ENCODE measurements around the gene RAB3GAP1.

The RAB3GAP1 gene

GRCh38 chr2:135142323-135142722, 90.2 kb downstream of the RAB3GAP1 start:
- H3K4me1 ChIP-seq (ENCODE audit: control insufficient read depth, insufficient read depth, low read length), result no peaks in the 10 kb centered on the region
- H3K4me3 ChIP-seq (ENCODE audit: low read length in 2 of 2), result no peak overlapping the region
- no peak overlapping the region for H3K27ac ChIP-seq (ENCODE audit: low read length)
- H3K9me3 ChIP-seq (ENCODE audit: control insufficient read depth in 2 of 2, low read length in 2 of 2), result peaks cover 0 to 4% of the 10 kb centered on the region in 2 donors
- H3K27me3 ChIP-seq (ENCODE audit: control insufficient read depth in 1 of 2, insufficient read depth in 2 of 2, low read length in 2 of 2), result no peaks in the 10 kb centered on the region
- H3K9ac ChIP-seq (ENCODE audit: low read length in 2 of 2), result no peak overlapping the region
- peaks cover 10 to 17% of the 10 kb centered on the region in 2 donors for H3K36me3 ChIP-seq (ENCODE audit: control insufficient read depth in 2 of 2, insufficient read depth in 2 of 2, low read length in 2 of 2)

- Histone ChIP-seq H3K9me3 (ENCODE audit: control insufficient read depth in 2 of 2, low read length in 2 of 2) (peaks cover 0 to 4% of the 10 kb centered on the region in 2 donors), H3K4me3 (ENCODE audit: low read length in 2 of 2) (no peak overlapping the region), H3K27me3 (ENCODE audit: control insufficient read depth in 1 of 2, insufficient read depth in 2 of 2, low read length in 2 of 2) (no peaks in the 10 kb centered on the region), H3K36me3 (ENCODE audit: control insufficient read depth in 2 of 2, insufficient read depth in 2 of 2, low read length in 2 of 2) (peaks cover 7 to 17% of the 10 kb centered on the region in 2 donors), H3K9ac (ENCODE audit: low read length in 2 of 2) (no peak overlapping the region), H3K27ac (ENCODE audit: low read length) (no peak overlapping the region), H3K4me1 (ENCODE audit: control insufficient read depth, insufficient read depth, low read length) (no peaks in the 10 kb centered on the region)
Observed at GRCh38 chr2:135144343-135144742, 92.3 kb downstream of the RAB3GAP1 start.

GRCh38 chr2:135149251-135149650, 97.2 kb downstream of the RAB3GAP1 start:
- no peaks in the 10 kb centered on the region for H3K9me3 ChIP-seq (ENCODE audit: control insufficient read depth in 2 of 2, low read length in 2 of 2)
- H3K4me3 ChIP-seq (ENCODE audit: low read length in 2 of 2), result no peak overlapping the region
- H3K4me1 ChIP-seq (ENCODE audit: control insufficient read depth, insufficient read depth, low read length), result no peaks in the 10 kb centered on the region
- no peak overlapping the region for H3K9ac ChIP-seq (ENCODE audit: low read length in 2 of 2)
- no peaks in the 10 kb centered on the region for H3K27me3 ChIP-seq (ENCODE audit: control insufficient read depth in 1 of 2, insufficient read depth in 2 of 2, low read length in 2 of 2)
- H3K27ac ChIP-seq (ENCODE audit: low read length), result no peak overlapping the region
- H3K36me3 ChIP-seq (ENCODE audit: control insufficient read depth in 2 of 2, insufficient read depth in 2 of 2, low read length in 2 of 2), result peaks cover 17 to 25% of the 10 kb centered on the region in 2 donors

- Histone ChIP-seq H3K4me1 (ENCODE audit: control insufficient read depth, insufficient read depth, low read length) (no peaks in the 10 kb centered on the region), H3K9me3 (ENCODE audit: control insufficient read depth in 2 of 2, low read length in 2 of 2) (no peaks in the 10 kb centered on the region), H3K27me3 (ENCODE audit: control insufficient read depth in 1 of 2, insufficient read depth in 2 of 2, low read length in 2 of 2) (no peaks in the 10 kb centered on the region), H3K27ac (ENCODE audit: low read length) (no peak overlapping the region), H3K9ac (ENCODE audit: low read length in 2 of 2) (no peak overlapping the region), H3K4me3 (ENCODE audit: low read length in 2 of 2) (no peak overlapping the region), H3K36me3 (ENCODE audit: control insufficient read depth in 2 of 2, insufficient read depth in 2 of 2, low read length in 2 of 2) (peaks cover 22 to 30% of the 10 kb centered on the region in 2 donors)
Observed at GRCh38 chr2:135150725-135151124, 98.6 kb downstream of the RAB3GAP1 start.

- no peak overlapping the region for H3K9ac ChIP-seq (ENCODE audit: low read length in 2 of 2)
- H3K27me3 ChIP-seq (ENCODE audit: control insufficient read depth in 1 of 2, insufficient read depth in 2 of 2, low read length in 2 of 2), result no peaks in the 10 kb centered on the region
- H3K27ac ChIP-seq (ENCODE audit: low read length), result no peak overlapping the region
- H3K9me3 ChIP-seq (ENCODE audit: control insufficient read depth in 2 of 2, low read length in 2 of 2), result no peaks in the 10 kb centered on the region
- no peaks in the 10 kb centered on the region for H3K4me1 ChIP-seq (ENCODE audit: control insufficient read depth, insufficient read depth, low read length)
- H3K4me3 ChIP-seq (ENCODE audit: low read length in 2 of 2), result no peak overlapping the region
- H3K36me3 ChIP-seq (ENCODE audit: control insufficient read depth in 2 of 2, insufficient read depth in 2 of 2, low read length in 2 of 2), result peaks cover 22 to 32% of the 10 kb centered on the region in 2 donors
Observed at GRCh38 chr2:135151615-135152014, 99.5 kb downstream of the RAB3GAP1 start.

GRCh38 chr2:135152361-135152760, 100.3 kb downstream of the RAB3GAP1 start:
- Histone ChIP-seq H3K27ac (ENCODE audit: low read length) (no peak overlapping the region), H3K36me3 (ENCODE audit: control insufficient read depth in 2 of 2, insufficient read depth in 2 of 2, low read length in 2 of 2) (peaks cover 27 to 36% of the 10 kb centered on the region in 2 donors), H3K4me1 (ENCODE audit: control insufficient read depth, insufficient read depth, low read length) (no peaks in the 10 kb centered on the region)

GRCh38 chr2:135154962-135155361, 102.9 kb downstream of the RAB3GAP1 start:
- Histone ChIP-seq H3K9me3 (ENCODE audit: control insufficient read depth in 2 of 2, low read length in 2 of 2) (no peaks in the 10 kb centered on the region), H3K4me3 (ENCODE audit: low read length in 2 of 2) (no peak overlapping the region), H3K9ac (ENCODE audit: low read length in 2 of 2) (no peak overlapping the region), H3K27me3 (ENCODE audit: control insufficient read depth in 1 of 2, insufficient read depth in 2 of 2, low read length in 2 of 2) (no peaks in the 10 kb centered on the region), H3K27ac (ENCODE audit: low read length) (no peak overlapping the region), H3K36me3 (ENCODE audit: control insufficient read depth in 2 of 2, insufficient read depth in 2 of 2, low read length in 2 of 2) (peaks cover 32 to 55% of the 10 kb centered on the region in 2 donors), H3K4me1 (ENCODE audit: control insufficient read depth, insufficient read depth, low read length) (no peaks in the 10 kb centered on the region)

More at GRCh38 chr2:135152361-135152760, 100.3 kb downstream of the RAB3GAP1 start:
- no peak overlapping the region for H3K9ac ChIP-seq (ENCODE audit: low read length in 2 of 2)
- no peaks in the 10 kb centered on the region for H3K27me3 ChIP-seq (ENCODE audit: control insufficient read depth in 1 of 2, insufficient read depth in 2 of 2, low read length in 2 of 2)
- no peaks in the 10 kb centered on the region for H3K9me3 ChIP-seq (ENCODE audit: control insufficient read depth in 2 of 2, low read length in 2 of 2)
- no peak overlapping the region for H3K4me3 ChIP-seq (ENCODE audit: low read length in 2 of 2)

- Histone ChIP-seq H3K36me3 (ENCODE audit: control insufficient read depth in 2 of 2, insufficient read depth in 2 of 2, low read length in 2 of 2) (peaks cover 24 to 46% of the 10 kb centered on the region in 2 donors), H3K9ac (ENCODE audit: low read length in 2 of 2) (no peak overlapping the region), H3K4me3 (ENCODE audit: low read length in 2 of 2) (no peak overlapping the region), H3K9me3 (ENCODE audit: control insufficient read depth in 2 of 2, low read length in 2 of 2) (no peaks in the 10 kb centered on the region), H3K27me3 (ENCODE audit: control insufficient read depth in 1 of 2, insufficient read depth in 2 of 2, low read length in 2 of 2) (no peaks in the 10 kb centered on the region), H3K27ac (ENCODE audit: low read length) (no peak overlapping the region), H3K4me1 (ENCODE audit: control insufficient read depth, insufficient read depth, low read length) (no peaks in the 10 kb centered on the region)
Observed at GRCh38 chr2:135157856-135158255, 105.8 kb downstream of the RAB3GAP1 start.

GRCh38 chr2:135159191-135159590, 107.1 kb downstream of the RAB3GAP1 start:
- no peak overlapping the region for H3K27ac ChIP-seq (ENCODE audit: low read length)
- no peaks in the 10 kb centered on the region for H3K27me3 ChIP-seq (ENCODE audit: control insufficient read depth in 1 of 2, insufficient read depth in 2 of 2, low read length in 2 of 2)
- H3K4me1 ChIP-seq (ENCODE audit: control insufficient read depth, insufficient read depth, low read length), result no peaks in the 10 kb centered on the region
- peaks cover 22 to 47% of the 10 kb centered on the region in 2 donors for H3K36me3 ChIP-seq (ENCODE audit: control insufficient read depth in 2 of 2, insufficient read depth in 2 of 2, low read length in 2 of 2)
- H3K4me3 ChIP-seq (ENCODE audit: low read length in 2 of 2), result no peak overlapping the region
- H3K9me3 ChIP-seq (ENCODE audit: control insufficient read depth in 2 of 2, low read length in 2 of 2), result no peaks in the 10 kb centered on the region
- no peak overlapping the region for H3K9ac ChIP-seq (ENCODE audit: low read length in 2 of 2)

GRCh38 chr2:135162377-135162776, 110.3 kb downstream of the RAB3GAP1 start:
- Histone ChIP-seq H3K4me3 (ENCODE audit: low read length in 2 of 2) (no peak overlapping the region), H3K9ac (ENCODE audit: low read length in 2 of 2) (no peak overlapping the region), H3K9me3 (ENCODE audit: control insufficient read depth in 2 of 2, low read length in 2 of 2) (no peaks in the 10 kb centered on the region), H3K36me3 (ENCODE audit: control insufficient read depth in 2 of 2, insufficient read depth in 2 of 2, low read length in 2 of 2) (peaks cover 22 to 43% of the 10 kb centered on the region in 2 donors), H3K27me3 (ENCODE audit: control insufficient read depth in 1 of 2, insufficient read depth in 2 of 2, low read length in 2 of 2) (no peaks in the 10 kb centered on the region), H3K27ac (ENCODE audit: low read length) (no peak overlapping the region), H3K4me1 (ENCODE audit: control insufficient read depth, insufficient read depth, low read length) (no peaks in the 10 kb centered on the region)

GRCh38 chr2:135162786-135163185, 110.7 kb downstream of the RAB3GAP1 start:
- no peak overlapping the region for H3K27ac ChIP-seq (ENCODE audit: low read length)
- no peaks in the 10 kb centered on the region for H3K4me1 ChIP-seq (ENCODE audit: control insufficient read depth, insufficient read depth, low read length)
- no peak overlapping the region for H3K4me3 ChIP-seq (ENCODE audit: low read length in 2 of 2)
- no peaks in the 10 kb centered on the region for H3K9me3 ChIP-seq (ENCODE audit: control insufficient read depth in 2 of 2, low read length in 2 of 2)
- H3K9ac ChIP-seq (ENCODE audit: low read length in 2 of 2), result no peak overlapping the region
- peaks cover 22 to 46% of the 10 kb centered on the region in 2 donors for H3K36me3 ChIP-seq (ENCODE audit: control insufficient read depth in 2 of 2, insufficient read depth in 2 of 2, low read length in 2 of 2)
- no peaks in the 10 kb centered on the region for H3K27me3 ChIP-seq (ENCODE audit: control insufficient read depth in 1 of 2, insufficient read depth in 2 of 2, low read length in 2 of 2)
